Measurements from ENCODE around the gene MICAL3. TPM values are rescaled to one million over a fixed set of nuclear protein-coding genes. Genes with fewer than 3 reads are reported as not detected.

Gene MICAL3
- total RNA-seq, 6 experiments from 2014 or later = 38.6 to 44.1 (median 39.7) TPM

DNA sequence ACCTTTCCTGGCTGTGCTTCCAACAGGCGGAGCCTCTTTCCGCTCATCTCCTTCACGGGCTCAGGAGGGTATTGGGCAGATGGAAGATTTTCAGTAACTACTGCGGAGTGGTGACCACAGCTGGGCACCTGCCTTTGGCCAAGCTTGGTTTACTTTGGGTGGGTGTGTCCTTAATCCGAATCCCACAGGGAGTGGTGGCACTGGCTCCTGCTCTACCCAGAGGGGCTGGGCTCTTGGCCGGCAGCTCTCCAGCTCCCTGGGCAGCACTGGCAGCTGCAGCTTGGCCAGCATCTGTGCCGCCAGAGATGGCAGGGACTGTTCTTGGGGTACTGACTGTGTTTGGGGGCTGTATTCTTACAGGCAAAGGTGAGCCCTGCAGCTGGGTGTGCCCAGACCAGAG lies 279.9 kb downstream of the MICAL3 start:
- Mint-ChIP-seq H3K36me3 (ENCODE audit: low read depth) (no peaks in the 10 kb centered on the region), H3K27me3 (ENCODE audit: insufficient read depth) (no peaks in the 10 kb centered on the region), H3K27ac (no peak overlapping the region), H3K4me3 (no peak overlapping the region), H3K9me3 (no peaks in the 10 kb centered on the region), H3K4me1 (ENCODE audit: low read depth) (no peaks in the 10 kb centered on the region)
- TF ChIP-seq, protein P1, sequence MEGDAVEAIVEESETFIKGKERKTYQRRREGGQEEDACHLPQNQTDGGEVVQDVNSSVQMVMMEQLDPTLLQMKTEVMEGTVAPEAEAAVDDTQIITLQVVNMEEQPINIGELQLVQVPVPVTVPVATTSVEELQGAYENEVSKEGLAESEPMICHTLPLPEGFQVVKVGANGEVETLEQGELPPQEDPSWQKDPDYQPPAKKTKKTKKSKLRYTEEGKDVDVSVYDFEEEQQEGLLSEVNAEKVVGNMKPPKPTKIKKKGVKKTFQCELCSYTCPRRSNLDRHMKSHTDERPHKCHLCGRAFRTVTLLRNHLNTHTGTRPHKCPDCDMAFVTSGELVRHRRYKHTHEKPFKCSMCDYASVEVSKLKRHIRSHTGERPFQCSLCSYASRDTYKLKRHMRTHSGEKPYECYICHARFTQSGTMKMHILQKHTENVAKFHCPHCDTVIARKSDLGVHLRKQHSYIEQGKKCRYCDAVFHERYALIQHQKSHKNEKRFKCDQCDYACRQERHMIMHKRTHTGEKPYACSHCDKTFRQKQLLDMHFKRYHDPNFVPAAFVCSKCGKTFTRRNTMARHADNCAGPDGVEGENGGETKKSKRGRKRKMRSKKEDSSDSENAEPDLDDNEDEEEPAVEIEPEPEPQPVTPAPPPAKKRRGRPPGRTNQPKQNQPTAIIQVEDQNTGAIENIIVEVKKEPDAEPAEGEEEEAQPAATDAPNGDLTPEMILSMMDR (IDR thresholded peaks at IDR 0.05) = no peak
- no peak for DNase-seq

DNA sequence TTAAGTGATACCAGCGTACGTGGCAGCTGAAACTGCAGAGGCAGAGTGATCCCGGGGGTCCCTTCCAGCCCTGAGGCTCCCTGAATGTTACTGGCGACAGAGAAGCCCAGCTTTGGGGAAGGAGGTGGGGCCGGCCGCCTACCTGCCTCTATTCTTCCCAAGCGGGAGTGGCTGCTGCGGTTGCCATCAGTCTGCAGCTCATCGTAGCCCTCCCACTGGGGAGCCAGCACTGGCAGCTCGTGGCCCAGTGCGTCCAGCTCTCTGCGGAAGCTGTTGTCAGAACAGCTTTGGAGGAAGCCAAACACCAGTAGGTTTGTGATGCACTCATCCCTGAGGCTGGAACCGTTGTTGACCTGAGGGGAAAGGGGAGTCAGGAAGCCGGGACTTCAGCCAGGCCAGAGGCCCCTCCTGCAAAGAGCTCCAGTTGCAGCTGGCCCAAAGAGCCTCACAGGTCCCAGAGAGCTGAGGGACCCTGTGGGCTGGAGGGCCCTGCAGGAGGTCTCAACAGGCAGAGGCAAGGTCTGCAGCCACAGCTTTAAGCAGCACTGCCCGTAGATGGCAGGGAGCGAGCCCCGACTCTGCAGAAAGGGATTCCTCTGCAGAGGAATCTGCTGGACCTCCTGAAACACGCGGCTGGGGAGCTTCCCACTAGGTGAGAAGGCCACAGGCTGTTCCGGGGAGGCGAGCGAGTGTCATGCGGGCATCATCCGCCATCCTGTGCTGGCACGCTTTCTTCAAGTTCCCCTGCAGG lies 280.5 kb downstream of the MICAL3 start:
- Mint-ChIP-seq H3K36me3 (ENCODE audit: low read depth) (no peaks in the 10 kb centered on the region), H3K9me3 (no peaks in the 10 kb centered on the region), H3K27me3 (ENCODE audit: insufficient read depth) (no peaks in the 10 kb centered on the region), H3K4me1 (ENCODE audit: low read depth) (no peaks in the 10 kb centered on the region), H3K4me3 (no peak overlapping the region), H3K27ac (no peak overlapping the region)
- no peak for DNase-seq
- TF ChIP-seq, protein P1 (IDR thresholded peaks at IDR 0.05) = no peak

DNA sequence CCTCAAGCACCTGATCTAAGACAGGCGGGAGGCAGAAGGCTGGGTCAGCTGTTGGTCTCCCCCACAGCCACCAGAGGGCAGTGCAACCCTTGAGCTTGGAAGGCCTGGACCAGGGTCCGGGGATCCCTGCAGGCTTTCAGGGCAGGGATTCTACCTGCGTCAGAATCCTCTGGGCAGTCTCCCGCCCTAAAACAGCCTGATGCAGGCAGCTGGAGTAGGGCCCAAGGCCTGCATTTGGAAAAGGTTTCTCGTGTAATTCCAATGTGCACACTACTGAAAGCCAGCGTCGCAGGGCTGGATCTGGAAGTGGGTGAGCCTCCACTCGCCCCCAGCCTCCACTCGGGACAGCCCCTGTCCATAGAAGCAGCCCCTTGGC lies 281.8 kb downstream of the MICAL3 start:
- peak; percentile 43 for DNase-seq
- Mint-ChIP-seq H3K36me3 (ENCODE audit: low read depth) (no peaks in the 10 kb centered on the region), H3K27me3 (ENCODE audit: insufficient read depth) (no peaks in the 10 kb centered on the region), H3K4me3 (no peak overlapping the region), H3K4me1 (ENCODE audit: low read depth) (no peaks in the 10 kb centered on the region), H3K9me3 (no peaks in the 10 kb centered on the region), H3K27ac (no peak overlapping the region)
- TF ChIP-seq, protein P1 (IDR thresholded peaks at IDR 0.05) = peak; percentile 86

DNA sequence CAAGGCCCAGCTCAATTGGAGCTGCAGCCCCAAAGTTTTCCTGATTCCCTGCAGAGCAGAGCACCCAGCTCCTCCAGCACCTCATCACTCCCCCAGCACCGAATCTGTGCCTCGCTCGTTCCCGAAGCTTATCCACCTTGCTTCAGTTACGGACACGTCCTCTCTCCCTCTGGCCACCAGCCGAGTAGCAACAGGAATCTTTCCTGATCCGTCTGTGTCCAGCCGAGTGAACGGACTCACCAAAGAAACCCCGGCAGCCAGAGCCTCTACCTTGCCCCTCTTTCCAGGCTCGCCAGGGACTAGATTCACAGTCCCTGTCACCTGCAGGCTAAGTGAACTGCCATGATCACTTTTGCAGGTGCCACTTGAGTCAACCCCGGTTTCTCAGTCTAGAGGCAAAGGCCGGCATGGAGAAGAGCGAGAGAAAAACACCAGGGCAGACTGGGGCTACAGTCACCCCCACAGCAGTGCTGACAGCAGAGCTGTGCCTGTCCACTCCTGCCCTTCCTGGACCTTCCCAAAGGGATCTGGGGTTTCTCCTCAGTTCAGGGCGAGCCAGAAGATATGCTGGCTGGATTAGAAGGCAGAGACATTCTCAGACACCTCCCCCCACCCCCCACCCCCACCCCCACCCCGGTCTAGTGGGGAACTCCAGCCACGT lies 282.4 kb downstream of the MICAL3 start:
- no peaks in the 10 kb centered on the region for H3K27me3 Mint-ChIP-seq (ENCODE audit: insufficient read depth)
- no peak for DNase-seq
- no peak overlapping the region for H3K4me3 Mint-ChIP-seq
- no peaks in the 10 kb centered on the region for H3K36me3 Mint-ChIP-seq (ENCODE audit: low read depth)
- TF ChIP-seq, protein P1 (IDR thresholded peaks at IDR 0.05) = no peak
- no peak overlapping the region for H3K27ac Mint-ChIP-seq
- H3K4me1 Mint-ChIP-seq (ENCODE audit: low read depth) = no peaks in the 10 kb centered on the region
- H3K9me3 Mint-ChIP-seq = no peaks in the 10 kb centered on the region

DNA sequence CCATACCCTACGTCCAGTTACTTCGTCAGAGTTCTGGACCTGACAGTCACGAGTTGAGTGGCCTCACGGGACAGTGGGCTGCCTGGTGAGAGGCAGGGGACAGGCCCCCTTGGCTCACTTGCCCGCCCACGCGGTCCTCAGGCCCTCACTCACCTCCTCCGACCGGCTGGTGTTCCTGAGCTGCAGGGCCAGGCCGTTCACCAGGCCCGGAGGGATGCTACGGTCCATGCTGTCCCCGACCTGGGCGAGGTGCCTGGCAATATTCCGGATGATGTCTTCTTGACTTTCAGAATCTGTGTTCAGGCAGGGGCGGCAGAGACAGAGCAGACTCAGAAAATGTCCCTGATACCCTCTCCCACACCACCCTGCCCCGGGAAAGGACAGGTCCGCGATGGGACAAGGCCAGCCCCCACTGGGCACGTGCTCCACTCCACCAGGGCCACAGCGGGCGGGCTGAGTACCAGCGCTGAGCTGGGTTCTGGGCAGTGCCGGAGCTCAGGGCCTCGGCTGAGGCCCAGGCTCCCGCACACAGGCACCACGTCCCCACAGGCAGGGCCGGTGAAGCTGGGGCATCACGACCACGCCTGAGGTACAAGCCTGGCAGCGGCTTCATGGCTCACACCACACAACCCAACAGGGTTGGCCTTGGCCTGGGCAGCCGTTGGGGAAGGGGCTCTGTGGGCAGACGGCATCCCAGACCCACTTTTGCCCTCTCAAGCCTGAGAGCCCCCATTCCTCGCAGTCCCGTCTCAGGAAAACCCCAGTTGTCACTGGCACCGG lies 285.0 kb downstream of the MICAL3 start:
- no peaks in the 10 kb centered on the region for H3K36me3 Mint-ChIP-seq (ENCODE audit: low read depth)
- H3K27me3 Mint-ChIP-seq (ENCODE audit: insufficient read depth) = no peaks in the 10 kb centered on the region
- no peaks in the 10 kb centered on the region for H3K9me3 Mint-ChIP-seq
- peaks cover 9% of the 10 kb centered on the region for H3K4me1 Mint-ChIP-seq (ENCODE audit: low read depth)
- no peak overlapping the region for H3K4me3 Mint-ChIP-seq
- TF ChIP-seq, protein P1 (IDR thresholded peaks at IDR 0.05) = no peak
- no peak overlapping the region for H3K27ac Mint-ChIP-seq
- DNase-seq = no peak

Data from HFFc6 (cell line).